Upper lobe of left lung (tissue), 4 donors: ENCODE data around the gene APLNR.

Source experiments
- CTCF ChIP-seq, 6 experiments: fragments of 450-650 bp in 4 of 6; fragments of 200-600 bp in 2 of 6; sonication (generic) in 2 of 6; IDR thresholded peaks; one replicate each; pipeline ENCODE4 v1.5.1; 2016 to 2019; ENCODE audit warnings: antibody characterized with exemption in 6 of 6
- POLR2A ChIP-seq, 4 donors: fragments of 450-650 bp; IDR thresholded peaks; one replicate each; pipeline ENCODE4 v1.5.1; 2016 to 2017; ENCODE audit warnings: antibody characterized with exemption in 4 of 4, mild to moderate bottlenecking in 2 of 4
- POLR2AphosphoS5 ChIP-seq, 2 donors: sonication (generic); formaldehyde crosslinking; IDR thresholded peaks; one replicate each; pipeline ENCODE4 v1.5.1; 2017; ENCODE audit warnings: antibody characterized with exemption in 2 of 2

GRCh38 chr11:57224128-57224527 lies 12.9 kb downstream of the APLNR start:
- TF ChIP-seq POLR2A (IDR thresholded peaks at IDR 0.05): no peak
- TF ChIP-seq CTCF (IDR thresholded peaks at IDR 0.05): no peak
- TF ChIP-seq POLR2AphosphoS5 (IDR thresholded peaks at IDR 0.05): no peak
